ENCODE data around the gene SMURF1. TPM values are rescaled to one million over a fixed set of nuclear protein-coding genes. Genes with fewer than 3 reads are reported as not detected.

SMURF1 gene
- 10 to 100 TPM; 33.3 to 34.7 (median 34.2) TPM for total RNA-seq
- 13.8 TPM for total RNA-seq (2013)

DNA sequence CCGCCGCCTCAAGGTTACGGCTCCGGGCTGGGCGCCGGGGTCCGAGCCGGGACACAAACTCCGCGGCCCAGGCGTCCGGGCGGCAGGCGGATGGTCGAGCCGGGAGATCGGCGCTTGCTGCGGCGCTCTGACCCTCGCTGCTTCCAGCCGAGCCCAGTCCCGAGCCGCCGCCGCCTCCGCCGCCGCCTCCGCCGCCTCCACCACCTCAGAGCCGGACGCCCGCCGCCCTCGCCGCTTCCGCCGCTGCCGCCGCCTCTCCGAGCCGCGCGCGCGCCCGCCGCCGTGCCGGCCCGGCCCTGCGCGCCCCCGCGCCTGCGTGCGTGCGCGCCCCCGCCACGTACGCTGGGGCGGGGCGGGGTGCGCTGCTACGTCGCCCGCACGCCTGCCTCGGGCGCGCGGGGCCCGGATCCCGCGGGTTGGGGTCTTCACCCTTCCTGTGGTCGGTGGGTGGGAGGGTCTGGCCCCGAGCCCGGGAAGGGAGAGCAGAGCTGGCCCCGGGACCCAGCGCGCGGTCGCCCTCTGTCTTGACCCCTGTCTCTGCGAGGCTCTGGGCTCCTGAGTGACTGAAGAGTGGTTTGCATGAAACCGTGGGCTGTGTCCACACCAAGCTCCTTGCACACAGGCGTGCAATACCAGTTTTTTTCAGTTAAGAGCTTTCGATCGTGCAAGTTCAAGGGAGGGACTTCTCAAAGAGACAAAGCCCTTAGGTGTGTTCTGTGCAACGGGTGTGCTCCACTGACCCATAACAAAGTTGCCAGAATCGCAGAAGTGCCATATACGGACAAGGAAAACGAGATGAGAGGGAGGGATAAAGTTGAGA, at the start of gene SMURF1:
TSS of gene SMURF1 (minus strand) at position 256 of the 820 bp plus-strand sequence. CDS start 328 bp downstream, outside the sequence.
- H3K9me3 Mint-ChIP-seq = peaks cover 0 to 2% of the 10 kb centered on the region in 2 donors
- Histone ChIP-seq H3K27me3 (ENCODE audit: control insufficient read depth, insufficient read depth, low read length) (peaks cover 2% of the 10 kb centered on the region), H3K9me3 (ENCODE audit: control insufficient read depth, insufficient read depth, low read length) (no peaks in the 10 kb centered on the region), H3K27ac (ENCODE audit: low read length) (peak within 1 kb of the TSS; percentile 62), H3K4me3 (ENCODE audit: low read length) (peak within 1 kb of the TSS; percentile 57), H3K4me1 (ENCODE audit: control insufficient read depth, insufficient read depth, low read length) (peaks cover 22% of the 10 kb centered on the region), H3K36me3 (ENCODE audit: control insufficient read depth, insufficient read depth, low read length) (no peaks in the 10 kb centered on the region)
- peak; percentile 55 to 90 (median 71) for ATAC-seq
- peak within 1 kb of the TSS; percentile 96 for H3K4me3 Mint-ChIP-seq
- peak within 1 kb of the TSS; percentile 94 to 95 for H3K27ac Mint-ChIP-seq
- TF ChIP-seq, protein P1, sequence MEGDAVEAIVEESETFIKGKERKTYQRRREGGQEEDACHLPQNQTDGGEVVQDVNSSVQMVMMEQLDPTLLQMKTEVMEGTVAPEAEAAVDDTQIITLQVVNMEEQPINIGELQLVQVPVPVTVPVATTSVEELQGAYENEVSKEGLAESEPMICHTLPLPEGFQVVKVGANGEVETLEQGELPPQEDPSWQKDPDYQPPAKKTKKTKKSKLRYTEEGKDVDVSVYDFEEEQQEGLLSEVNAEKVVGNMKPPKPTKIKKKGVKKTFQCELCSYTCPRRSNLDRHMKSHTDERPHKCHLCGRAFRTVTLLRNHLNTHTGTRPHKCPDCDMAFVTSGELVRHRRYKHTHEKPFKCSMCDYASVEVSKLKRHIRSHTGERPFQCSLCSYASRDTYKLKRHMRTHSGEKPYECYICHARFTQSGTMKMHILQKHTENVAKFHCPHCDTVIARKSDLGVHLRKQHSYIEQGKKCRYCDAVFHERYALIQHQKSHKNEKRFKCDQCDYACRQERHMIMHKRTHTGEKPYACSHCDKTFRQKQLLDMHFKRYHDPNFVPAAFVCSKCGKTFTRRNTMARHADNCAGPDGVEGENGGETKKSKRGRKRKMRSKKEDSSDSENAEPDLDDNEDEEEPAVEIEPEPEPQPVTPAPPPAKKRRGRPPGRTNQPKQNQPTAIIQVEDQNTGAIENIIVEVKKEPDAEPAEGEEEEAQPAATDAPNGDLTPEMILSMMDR (IDR thresholded peaks at IDR 0.05) = no peak
- no peaks in the 10 kb centered on the region for H3K36me3 Mint-ChIP-seq
- DNase-seq = peak; percentile 83 to 90
- WGBS (ENCODE audit: insufficient coverage) = under 1% methylated on average over 93 of the region's 94 CpGs
- H3K4me1 Mint-ChIP-seq = peaks cover 36 to 37% of the 10 kb centered on the region in 2 donors
- intact Hi-C loops (cut with micrococcal nuclease) = loop anchor here (5.0 kb wide), 1 partner anchor 183 kb away; the partner anchor contains the start of gene ARPC1A
- H3K27me3 Mint-ChIP-seq (ENCODE audit: low read depth in 2 of 2) = peaks cover 2 to 13% of the 10 kb centered on the region in 2 donors

GRCh38 chr7:99191869-99192596, 48.1 kb upstream of the SMURF1 start:
- Histone ChIP-seq H3K27me3 (ENCODE audit: control insufficient read depth, insufficient read depth, low read length) (no peaks in the 10 kb centered on the region), H3K4me1 (ENCODE audit: control insufficient read depth, insufficient read depth, low read length) (no peaks in the 10 kb centered on the region), H3K36me3 (ENCODE audit: control insufficient read depth, insufficient read depth, low read length) (no peaks in the 10 kb centered on the region), H3K27ac (ENCODE audit: low read length) (no peak overlapping the region), H3K4me3 (ENCODE audit: low read length) (no peak overlapping the region), H3K9me3 (ENCODE audit: control insufficient read depth, insufficient read depth, low read length) (no peaks in the 10 kb centered on the region)
- TF ChIP-seq, protein P1 (IDR thresholded peaks at IDR 0.05) = no peak
- no peaks in the 10 kb centered on the region for H3K27me3 Mint-ChIP-seq (ENCODE audit: low read depth in 2 of 2)
- intact Hi-C loops (cut with micrococcal nuclease) = no loop called here
- H3K27ac Mint-ChIP-seq = no peak overlapping the region
- DNase-seq (no peak), ATAC-seq (no peak)
- no peak overlapping the region for H3K4me3 Mint-ChIP-seq
- no peaks in the 10 kb centered on the region for H3K9me3 Mint-ChIP-seq
- peaks cover 5 to 9% of the 10 kb centered on the region in 2 donors for H3K4me1 Mint-ChIP-seq
- peaks cover 4% of the 10 kb centered on the region for H3K36me3 Mint-ChIP-seq
- 81% methylated on average over 5 of the region's 5 CpGs for WGBS (ENCODE audit: insufficient coverage)

GRCh38 chr7:99190359-99191009, 46.6 kb upstream of the SMURF1 start:
- 61% methylated on average over 7 of the region's 7 CpGs for WGBS (ENCODE audit: insufficient coverage)
- ATAC-seq (no peak), DNase-seq (no peak)
- H3K9me3 Mint-ChIP-seq = no peaks in the 10 kb centered on the region
- Histone ChIP-seq H3K27me3 (ENCODE audit: control insufficient read depth, insufficient read depth, low read length) (no peaks in the 10 kb centered on the region), H3K4me1 (ENCODE audit: control insufficient read depth, insufficient read depth, low read length) (no peaks in the 10 kb centered on the region), H3K27ac (ENCODE audit: low read length) (no peak overlapping the region), H3K9me3 (ENCODE audit: control insufficient read depth, insufficient read depth, low read length) (no peaks in the 10 kb centered on the region), H3K4me3 (ENCODE audit: low read length) (no peak overlapping the region), H3K36me3 (ENCODE audit: control insufficient read depth, insufficient read depth, low read length) (no peaks in the 10 kb centered on the region)
- H3K36me3 Mint-ChIP-seq = no peaks in the 10 kb centered on the region
- intact Hi-C loops (cut with micrococcal nuclease) = no loop called here
- no peaks in the 10 kb centered on the region for H3K27me3 Mint-ChIP-seq (ENCODE audit: low read depth in 2 of 2)
- TF ChIP-seq, protein P1 (IDR thresholded peaks at IDR 0.05) = no peak
- H3K27ac Mint-ChIP-seq = no peak overlapping the region
- no peaks in the 10 kb centered on the region for H3K4me1 Mint-ChIP-seq
- no peak overlapping the region for H3K4me3 Mint-ChIP-seq
